HL-60 (cell line): ENCODE data around the gene AHRR.

ENCODE experiments used
- POLR2AphosphoS5 ChIP-seq: IDR thresholded peaks from 2 replicates; pipeline ENCODE4 v1.6.1; 2012; ENCODE audit warnings: low read depth
- SPI1 ChIP-seq: IDR thresholded peaks from 2 replicates; pipeline ENCODE4 v1.6.1; 2012; ENCODE audit warnings: low read depth, mild to moderate bottlenecking, borderline replicate concordance

DNA sequence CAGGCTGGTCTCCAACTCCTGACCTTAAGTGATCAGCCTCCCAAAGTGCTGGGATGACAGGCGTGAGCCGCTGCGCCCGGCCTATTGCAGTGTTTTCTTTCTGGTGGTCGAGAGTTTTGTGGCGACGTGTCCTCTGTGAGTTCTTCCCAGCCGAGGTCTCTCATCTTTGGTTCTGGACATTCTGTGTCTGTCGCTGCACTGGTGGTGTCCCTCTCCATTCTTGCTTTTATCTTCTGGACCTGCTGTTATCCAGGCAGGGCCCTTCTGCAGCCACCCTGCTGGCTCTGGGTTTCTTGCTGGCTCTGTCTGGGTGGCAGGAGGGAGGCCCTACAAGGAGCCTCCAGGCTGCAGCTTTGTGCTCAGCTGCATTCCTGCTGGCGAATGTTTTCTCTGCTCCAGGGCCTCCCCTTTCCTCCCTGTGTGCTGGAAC, 72.3 kb downstream of the AHRR start:
- TF ChIP-seq POLR2AphosphoS5 (no peak), SPI1 (no peak)
